ENCODE data around the gene DENND4A. TPM values are rescaled to one million over a fixed set of nuclear protein-coding genes. Genes with fewer than 3 reads are reported as not detected.

Gene DENND4A
- total RNA-seq, 3 donors from 2014 or later (not counting 1 experiment from before 2014, with no cell fraction given), result 65.8 to 84.6 (median 66.1) TPM

DNA sequence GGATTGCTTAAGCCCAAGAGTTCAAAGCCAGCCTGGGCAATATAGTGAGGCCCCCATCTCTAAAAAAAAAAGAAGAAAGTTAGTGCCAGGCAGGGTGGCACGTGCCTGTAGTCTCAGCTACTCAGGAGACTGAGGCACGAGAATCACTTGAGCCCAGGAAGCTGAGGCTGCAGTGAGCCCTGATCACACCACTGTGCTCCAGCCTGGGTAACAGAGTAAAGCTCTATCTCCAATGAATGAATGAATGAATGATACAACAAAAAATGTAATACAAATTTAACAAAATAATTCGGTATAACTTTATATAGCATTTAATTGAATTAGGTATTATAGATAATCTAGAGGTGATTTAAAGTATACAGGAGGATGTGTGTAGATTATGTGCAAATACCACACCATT, 29.7 kb downstream of the DENND4A start:
- H3K36me3 ChIP-seq (ENCODE audit: control insufficient read depth, insufficient read depth, low read length), result peaks cover 4% of the 10 kb centered on the region
- Mint-ChIP-seq H3K27ac (peak overlapping the region; percentile 80 to 96), H3K4me1 (peaks cover 36 to 42% of the 10 kb centered on the region in 2 donors), H3K4me3 (no peak overlapping the region), H3K9me3 (no peaks in the 10 kb centered on the region), H3K27me3 (ENCODE audit: low read depth in 2 of 2) (no peaks in the 10 kb centered on the region), H3K36me3 (no peaks in the 10 kb centered on the region)
- DNase-seq, result no peak
- TF ChIP-seq, protein P1, sequence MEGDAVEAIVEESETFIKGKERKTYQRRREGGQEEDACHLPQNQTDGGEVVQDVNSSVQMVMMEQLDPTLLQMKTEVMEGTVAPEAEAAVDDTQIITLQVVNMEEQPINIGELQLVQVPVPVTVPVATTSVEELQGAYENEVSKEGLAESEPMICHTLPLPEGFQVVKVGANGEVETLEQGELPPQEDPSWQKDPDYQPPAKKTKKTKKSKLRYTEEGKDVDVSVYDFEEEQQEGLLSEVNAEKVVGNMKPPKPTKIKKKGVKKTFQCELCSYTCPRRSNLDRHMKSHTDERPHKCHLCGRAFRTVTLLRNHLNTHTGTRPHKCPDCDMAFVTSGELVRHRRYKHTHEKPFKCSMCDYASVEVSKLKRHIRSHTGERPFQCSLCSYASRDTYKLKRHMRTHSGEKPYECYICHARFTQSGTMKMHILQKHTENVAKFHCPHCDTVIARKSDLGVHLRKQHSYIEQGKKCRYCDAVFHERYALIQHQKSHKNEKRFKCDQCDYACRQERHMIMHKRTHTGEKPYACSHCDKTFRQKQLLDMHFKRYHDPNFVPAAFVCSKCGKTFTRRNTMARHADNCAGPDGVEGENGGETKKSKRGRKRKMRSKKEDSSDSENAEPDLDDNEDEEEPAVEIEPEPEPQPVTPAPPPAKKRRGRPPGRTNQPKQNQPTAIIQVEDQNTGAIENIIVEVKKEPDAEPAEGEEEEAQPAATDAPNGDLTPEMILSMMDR (IDR thresholded peaks at IDR 0.05), result no peak
- H3K4me1 ChIP-seq (ENCODE audit: control insufficient read depth, insufficient read depth, low read length), result peaks cover 33% of the 10 kb centered on the region
- no peaks in the 10 kb centered on the region for H3K9me3 ChIP-seq (ENCODE audit: control insufficient read depth, insufficient read depth, low read length)
- ATAC-seq, result no peak
- H3K27ac ChIP-seq (ENCODE audit: low read length), result peak overlapping the region; percentile 76
- no peaks in the 10 kb centered on the region for H3K27me3 ChIP-seq (ENCODE audit: control insufficient read depth, insufficient read depth, low read length)
- no peak overlapping the region for H3K4me3 ChIP-seq (ENCODE audit: low read length)
- intact Hi-C loops (cut with micrococcal nuclease), result no loop called here
- WGBS (ENCODE audit: insufficient coverage), result 39% methylated on average over 2 of the region's 3 CpGs

DNA sequence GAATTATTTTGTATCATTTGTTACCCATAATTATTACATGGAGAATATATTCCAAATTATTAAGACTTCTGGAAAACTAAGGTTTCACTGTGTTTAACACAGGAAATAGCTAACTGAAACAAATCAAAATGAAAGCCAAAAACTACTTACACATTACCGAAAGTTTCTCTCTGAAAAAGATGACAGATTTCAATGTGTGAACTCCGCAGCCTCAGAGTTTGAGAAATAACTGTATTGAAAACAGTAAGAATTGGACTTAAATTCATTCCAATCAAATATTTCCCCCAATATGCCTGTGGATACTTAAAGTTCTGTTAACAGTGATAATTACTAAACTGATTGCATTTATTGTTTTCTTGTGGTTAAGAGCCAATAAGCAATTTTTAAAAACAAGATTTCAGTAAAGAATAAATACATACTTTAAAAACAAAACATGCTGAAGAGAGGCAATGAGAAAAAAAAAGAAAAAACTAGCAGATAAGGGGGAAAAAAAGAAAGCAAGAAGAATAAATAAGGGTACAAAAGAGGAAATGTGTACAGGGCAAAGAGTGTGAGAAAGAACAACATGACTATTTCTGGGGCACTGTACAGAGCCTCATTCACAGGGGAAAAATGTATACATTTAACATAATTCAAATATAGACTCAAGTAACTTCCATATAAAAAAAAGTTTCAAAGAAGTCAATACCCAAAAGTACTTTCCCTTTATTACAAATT, 30.7 kb downstream of the DENND4A start:
- Histone ChIP-seq H3K36me3 (ENCODE audit: control insufficient read depth, insufficient read depth, low read length) (peaks cover 4% of the 10 kb centered on the region), H3K9me3 (ENCODE audit: control insufficient read depth, insufficient read depth, low read length) (no peaks in the 10 kb centered on the region), H3K4me3 (ENCODE audit: low read length) (peak overlapping the region; percentile 1), H3K27ac (ENCODE audit: low read length) (peak overlapping the region; percentile 76), H3K27me3 (ENCODE audit: control insufficient read depth, insufficient read depth, low read length) (no peaks in the 10 kb centered on the region), H3K4me1 (ENCODE audit: control insufficient read depth, insufficient read depth, low read length) (peaks cover 31% of the 10 kb centered on the region)
- peak overlapping the region; percentile 89 for H3K4me3 Mint-ChIP-seq
- H3K4me1 Mint-ChIP-seq, result peaks cover 26 to 32% of the 10 kb centered on the region in 2 donors
- TF ChIP-seq, protein P1 (IDR thresholded peaks at IDR 0.05), result no peak
- H3K36me3 Mint-ChIP-seq, result peaks cover under 1% of the 10 kb centered on the region
- no peaks in the 10 kb centered on the region for H3K9me3 Mint-ChIP-seq
- intact Hi-C loops (cut with micrococcal nuclease), result no loop called here
- DNase-seq (peak in 1 of 2 donors; percentile 34), ATAC-seq (peak; percentile 62 to 78 (median 76))
- H3K27me3 Mint-ChIP-seq (ENCODE audit: low read depth in 2 of 2), result no peaks in the 10 kb centered on the region
- H3K27ac Mint-ChIP-seq, result peak overlapping the region; percentile 80 to 96
- 17% methylated on average over 1 of the region's 2 CpGs for WGBS (ENCODE audit: insufficient coverage)

DNA sequence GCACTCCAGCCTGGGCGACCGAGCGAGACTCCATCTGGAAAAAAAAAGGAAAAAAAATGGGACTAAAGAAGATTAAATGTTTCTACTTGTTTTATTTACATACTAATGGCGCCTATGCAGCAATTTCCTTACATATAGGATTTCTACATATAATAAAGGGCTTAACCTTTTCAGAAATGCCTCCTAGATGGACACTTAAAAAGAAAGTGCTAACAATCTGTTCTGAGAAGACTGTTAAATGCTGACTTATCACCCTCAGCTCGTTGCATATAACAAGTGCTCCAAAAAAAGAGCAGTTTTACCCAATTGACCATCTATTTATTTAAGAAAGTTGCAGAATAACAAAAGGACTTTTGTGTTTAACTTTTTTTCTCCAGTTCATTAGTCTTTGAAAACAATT, 32.7 kb downstream of the DENND4A start:
- DNase-seq, result no peak
- H3K9me3 ChIP-seq (ENCODE audit: control insufficient read depth, insufficient read depth, low read length), result no peaks in the 10 kb centered on the region
- peaks cover 19% of the 10 kb centered on the region for H3K36me3 ChIP-seq (ENCODE audit: control insufficient read depth, insufficient read depth, low read length)
- H3K4me1 ChIP-seq (ENCODE audit: control insufficient read depth, insufficient read depth, low read length), result peaks cover 27% of the 10 kb centered on the region
- H3K27me3 ChIP-seq (ENCODE audit: control insufficient read depth, insufficient read depth, low read length), result no peaks in the 10 kb centered on the region
- no peak for ATAC-seq
- intact Hi-C loops (cut with micrococcal nuclease), result no loop called here
- TF ChIP-seq, protein P1 (IDR thresholded peaks at IDR 0.05), result no peak
- Mint-ChIP-seq H3K27me3 (ENCODE audit: low read depth in 2 of 2) (no peaks in the 10 kb centered on the region), H3K4me1 (peaks cover 22 to 31% of the 10 kb centered on the region in 2 donors), H3K4me3 (no peak overlapping the region), H3K36me3 (peaks cover 8% of the 10 kb centered on the region), H3K9me3 (no peaks in the 10 kb centered on the region), H3K27ac (peak overlapping the region in 1 of 2 donors; percentile 36)
- H3K4me3 ChIP-seq (ENCODE audit: low read length), result no peak overlapping the region
- H3K27ac ChIP-seq (ENCODE audit: low read length), result no peak overlapping the region
- WGBS (ENCODE audit: insufficient coverage), result 94% methylated on average over 3 of the region's 5 CpGs
